ENCODE measurements around the gene ENDOV. TPM values are rescaled to one million over a fixed set of nuclear protein-coding genes. Genes with fewer than 3 reads are reported as not detected.

ENDOV gene
- total RNA-seq, 2 donors from 2014 or later: 8.3 to 17.5 TPM

DNA sequence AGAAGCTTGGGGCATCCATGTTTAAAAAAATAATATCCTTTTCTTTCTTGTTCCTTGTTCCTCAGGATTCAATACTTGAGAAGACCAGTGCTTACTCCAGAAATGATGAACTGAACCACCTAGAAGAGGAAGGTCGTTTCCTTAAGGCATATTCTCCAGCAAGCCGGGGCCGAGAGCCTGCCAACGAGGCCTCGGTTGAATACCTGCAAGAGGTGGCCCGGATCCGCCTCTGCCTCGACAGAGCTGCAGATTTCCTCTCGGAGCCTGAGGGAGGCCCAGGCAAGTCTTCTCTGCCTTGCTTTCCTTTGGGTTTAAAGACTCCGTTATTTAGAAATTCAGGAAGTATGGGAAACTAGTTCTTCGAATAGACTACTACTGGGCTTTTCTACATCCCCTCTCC is 42.5 kb upstream of the ENDOV start:
- H3K9me3 ChIP-seq: no peaks in the 10 kb centered on the region
- H3K4me3 ChIP-seq: no peak overlapping the region
- H3K4me1 ChIP-seq: no peaks in the 10 kb centered on the region
- intact Hi-C loops (cut with DNase I): no loop called here
- no peak for TF ChIP-seq POLR2A (IDR thresholded peaks at IDR 0.05)
- TF ChIP-seq CTCF (IDR thresholded peaks at IDR 0.05): no peak
- no peaks in the 10 kb centered on the region for H3K27me3 ChIP-seq
- DNase-seq: no peak
- peaks cover 26 to 43% of the 10 kb centered on the region in 2 donors for H3K36me3 ChIP-seq (replicated peaks in 1 of 2; ENCODE audit: insufficient read depth in 1 of 2, low read depth in 2 of 2)
- WGBS, 2 donors: 85 to 87% methylated on average over 11 of the region's 11 CpGs
- H3K27ac ChIP-seq: no peak overlapping the region
- no peak for ATAC-seq

- H3K4me3 ChIP-seq: no peak overlapping the region
- intact Hi-C loops (cut with DNase I): no loop called here
- H3K4me1 ChIP-seq: no peaks in the 10 kb centered on the region
- no peaks in the 10 kb centered on the region for H3K9me3 ChIP-seq
- no peak for ATAC-seq
- H3K27me3 ChIP-seq: no peaks in the 10 kb centered on the region
- no peak for DNase-seq
- peaks cover 21 to 43% of the 10 kb centered on the region in 2 donors for H3K36me3 ChIP-seq (replicated peaks in 1 of 2; ENCODE audit: insufficient read depth in 1 of 2, low read depth in 2 of 2)
- TF ChIP-seq CTCF (IDR thresholded peaks at IDR 0.05): no peak
- no peak for TF ChIP-seq POLR2A (IDR thresholded peaks at IDR 0.05)
- no peak overlapping the region for H3K27ac ChIP-seq
- 91 to 92% methylated on average over 14 to 18 of the region's 18 CpGs for whole genome bisulfite sequencing, 2 donors
Measured at GRCh38 chr17:80372922-80373570, 41.9 kb upstream of the ENDOV start.

DNA sequence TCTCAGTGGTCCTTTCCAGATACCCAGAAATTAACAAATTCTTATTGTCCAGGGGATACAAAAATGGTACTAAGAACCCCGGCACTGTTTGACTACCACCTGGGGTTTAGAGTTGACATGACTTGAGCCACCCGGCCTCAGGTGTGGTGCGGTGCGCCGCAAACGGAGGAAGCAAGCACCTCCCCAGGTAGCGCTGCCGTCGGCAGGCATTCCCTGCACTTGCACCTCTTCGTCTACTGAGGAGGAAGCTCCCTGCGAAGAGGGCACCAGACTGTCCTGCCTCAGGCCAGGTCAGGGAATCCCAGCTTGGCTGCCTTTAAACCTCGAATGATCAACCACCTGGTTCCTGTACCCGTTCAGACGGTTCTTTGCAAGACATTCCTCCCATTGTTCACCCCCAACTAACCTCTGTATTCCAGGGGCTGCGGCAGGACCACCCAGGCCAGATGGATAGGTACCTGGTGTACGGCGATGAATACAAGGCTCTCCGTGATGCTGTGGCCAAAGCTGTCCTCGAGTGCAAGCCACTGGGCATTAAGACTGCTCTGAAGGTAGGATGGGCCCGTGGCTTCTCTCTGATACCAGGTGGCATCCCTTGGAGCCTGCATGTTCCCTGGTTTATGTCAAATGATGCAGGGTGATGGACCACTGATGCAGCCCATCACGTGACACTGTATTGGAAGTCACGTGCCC is 40.8 kb upstream of the ENDOV start:
- DNase-seq: no peak
- intact Hi-C loops (cut with DNase I): no loop called here

DNA sequence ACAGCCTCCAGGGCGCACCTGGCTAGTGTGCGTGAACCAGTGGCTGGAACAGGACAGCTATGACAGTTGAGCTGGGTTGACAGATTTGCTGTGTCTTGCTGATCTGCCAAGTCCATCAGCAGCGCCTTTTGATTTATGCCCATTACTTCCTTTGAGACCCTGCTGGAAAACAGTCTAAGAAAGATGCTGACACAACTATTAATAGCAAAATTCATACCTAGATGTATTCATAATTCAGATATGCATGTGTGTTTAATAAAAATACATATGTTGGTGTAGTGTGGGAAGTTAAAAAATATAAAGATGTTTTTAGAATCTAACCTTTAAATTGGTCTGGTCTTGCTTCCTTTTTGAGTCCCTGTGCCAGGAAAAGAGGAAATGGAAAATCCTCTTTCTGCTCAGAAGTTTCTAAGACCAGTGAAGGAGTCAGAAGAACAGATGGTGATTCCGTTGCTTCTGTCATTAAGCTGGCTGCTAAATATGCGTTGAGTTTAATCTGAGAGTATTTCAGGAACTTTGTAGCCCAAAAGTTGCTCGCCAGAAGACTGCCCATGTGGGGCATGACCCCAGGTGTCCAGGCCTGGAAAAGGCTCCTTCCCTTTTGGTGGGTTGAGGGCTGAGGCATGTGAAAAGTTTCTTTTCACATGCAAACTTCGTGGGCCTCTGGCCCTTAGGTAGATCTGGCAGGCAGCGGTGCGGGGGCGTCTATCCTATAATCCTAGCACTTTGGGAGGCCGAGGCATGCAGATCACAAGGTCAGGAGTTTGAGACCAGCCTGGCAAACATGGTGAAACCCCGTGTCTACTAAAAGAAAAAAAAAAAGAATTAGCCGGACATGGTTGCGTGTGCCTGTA is 40.0 kb upstream of the ENDOV start:
- Histone ChIP-seq H3K4me1 (no peaks in the 10 kb centered on the region), H3K9me3 (no peaks in the 10 kb centered on the region), H3K4me3 (no peak overlapping the region), H3K36me3 (replicated peaks in 1 of 2; ENCODE audit: insufficient read depth in 1 of 2, low read depth in 2 of 2) (peaks cover 13 to 41% of the 10 kb centered on the region in 2 donors), H3K27me3 (no peaks in the 10 kb centered on the region), H3K27ac (no peak overlapping the region)
- DNase-seq (no peak), ATAC-seq (no peak)
- TF ChIP-seq CTCF (IDR thresholded peaks at IDR 0.05) (no peak), POLR2A (IDR thresholded peaks at IDR 0.05) (no peak)
- intact Hi-C loops (cut with DNase I): no loop called here
- 77 to 80% methylated on average over 14 of the region's 14 CpGs for WGBS, 2 donors

More for the DNA sequence above, 40.8 kb upstream of the ENDOV start:
- WGBS, 2 donors: 89 to 92% methylated on average over 11 to 22 of the region's 22 CpGs
- Histone ChIP-seq H3K4me1 (no peaks in the 10 kb centered on the region), H3K9me3 (no peaks in the 10 kb centered on the region), H3K36me3 (replicated peaks in 1 of 2; ENCODE audit: insufficient read depth in 1 of 2, low read depth in 2 of 2) (peaks cover 13 to 42% of the 10 kb centered on the region in 2 donors), H3K27ac (no peak overlapping the region), H3K27me3 (no peaks in the 10 kb centered on the region), H3K4me3 (no peak overlapping the region)
- TF ChIP-seq POLR2A (IDR thresholded peaks at IDR 0.05): no peak
- TF ChIP-seq CTCF (IDR thresholded peaks at IDR 0.05): no peak
- no peak for ATAC-seq

Data from body of pancreas (tissue), 4 donors.